Amniotic epithelial cell (primary cell): ENCODE results near the gene CTNND1.
"Not testable (repeated sequence)": the region's sequence is repeated elsewhere in the genome, so short reads cannot be mapped to it uniquely, and the experiment has no call there.

ENCODE experiments used
- DNase-seq: peaks from one replicate; pipeline ENCODE4 v3.0.0-alpha.2; 2010; ENCODE audit warnings: low read depth

The CTNND1 gene

GRCh38 chr11:57792870-57793269, 31.3 kb downstream of the CTNND1 start:
- no peak for DNase-seq

- DNase-seq: no peak
Measured at GRCh38 chr11:57793351-57794115, 31.9 kb downstream of the CTNND1 start.

GRCh38 chr11:57798905-57799559, 37.4 kb downstream of the CTNND1 start:
- DNase-seq: peak; percentile 66

- peak; percentile 73 for DNase-seq
Measured at GRCh38 chr11:57800444-57801182, 39.0 kb downstream of the CTNND1 start.

- DNase-seq: no peak
Measured at GRCh38 chr11:57801183-57801485, 39.5 kb downstream of the CTNND1 start.

GRCh38 chr11:57802411-57802810, 40.8 kb downstream of the CTNND1 start:
- no peak for DNase-seq

GRCh38 chr11:57804466-57804865, 42.9 kb downstream of the CTNND1 start:
- DNase-seq: peak; percentile 41

- DNase-seq: no peak
Measured at GRCh38 chr11:57805780-57806179, 44.2 kb downstream of the CTNND1 start.

GRCh38 chr11:57812634-57813033, 51.0 kb downstream of the CTNND1 start:
- DNase-seq: no peak

GRCh38 chr11:57815476-57815875, 53.9 kb downstream of the CTNND1 start:
- no peak for DNase-seq

- no peak for DNase-seq
Measured at GRCh38 chr11:57815877-57816276, 54.3 kb downstream of the CTNND1 start.

GRCh38 chr11:57818812-57819211, 57.2 kb downstream of the CTNND1 start:
- DNase-seq: no peak

GRCh38 chr11:57819252-57819979, 57.8 kb downstream of the CTNND1 start:
- no peak for DNase-seq

- no peak for DNase-seq
Measured at GRCh38 chr11:57823859-57824258, 62.3 kb downstream of the CTNND1 start.

GRCh38 chr11:57834852-57835251, 73.2 kb downstream of the CTNND1 start:
- no peak for DNase-seq

- not testable (repeated sequence) for DNase-seq
Measured at GRCh38 chr11:57838609-57839008, 77.0 kb downstream of the CTNND1 start.

GRCh38 chr11:57842873-57843272, 81.3 kb downstream of the CTNND1 start:
- DNase-seq: no peak

GRCh38 chr11:57867966-57868365, 106.4 kb downstream of the CTNND1 start:
- no peak for DNase-seq

- no peak for DNase-seq
Measured at GRCh38 chr11:57868491-57868890, 106.9 kb downstream of the CTNND1 start.
